Esophagus squamous epithelium (tissue), 4 donors: Measurements from ENCODE around the gene GPR27.

ENCODE experiments used
- CTCF ChIP-seq, 6 experiments: fragments of 450-650 bp in 4 of 6; fragments of 200-600 bp in 2 of 6; sonication (generic) in 2 of 6; IDR thresholded peaks; one replicate each; pipeline ENCODE4 v1.5.1; 2016 to 2019; ENCODE audit warnings: antibody characterized with exemption in 6 of 6, mild to moderate bottlenecking in 4 of 6, moderate library complexity in 4 of 6
- POLR2A ChIP-seq, 4 donors: fragments of 450-650 bp; IDR thresholded peaks; one replicate each; pipeline ENCODE4 v1.6.1; 2017; ENCODE audit warnings: antibody characterized with exemption in 4 of 4, mild to moderate bottlenecking in 4 of 4, moderate library complexity in 3 of 4

- no peak for TF ChIP-seq CTCF (IDR thresholded peaks at IDR 0.05)
- no peak for TF ChIP-seq POLR2A (IDR thresholded peaks at IDR 0.05)
These were observed 39.1 kb upstream of the GPR27 start for GRCh38 chr3:71714595-71714994.
